SK-N-SH (cell line): Measurements from ENCODE around the gene P2RX5. TPM values are rescaled to one million over a fixed set of nuclear protein-coding genes. Genes with fewer than 3 reads are reported as not detected.
"Not testable (repeated sequence)": the region's sequence is repeated elsewhere in the genome, so short reads cannot be mapped to it uniquely, and the experiment has no call there.

Source experiments
- CTCF ChIA-PET: fragments of 300-600, 350-600 bp; formaldehyde crosslinking; extraction: SDS; loops from one replicate; lab custom pipeline; 2021; lab: Yijun Ruan, JAX
- POLR2A ChIA-PET: fragments of 350-600 bp; sonication (Branson Sonifier 250); formaldehyde crosslinking; extraction: SDS; loops from one replicate; lab custom pipeline; 2020; ENCODE audit warnings: antibody characterized with exemption, inconsistent platforms; lab: Yijun Ruan, JAX
- DNase-seq: peaks from one replicate; pipeline ENCODE4 v3.0.0; 2012
- H2AFZ ChIP-seq: fragments of 200-600 bp; sonication (generic); 2 replicates; pipeline ENCODE4 v1.8.1; 2016; ENCODE audit warnings: antibody characterized with exemption, mild to moderate bottlenecking, low read depth
- H3F3A ChIP-seq: fragments of 200-600 bp; sonication (generic); replicated peaks from 2 replicates; pipeline ENCODE3; 2016; ENCODE audit warnings: antibody characterized with exemption, mild to moderate bottlenecking; ENCODE audit not compliant: insufficient read depth
- H3K27ac ChIP-seq, 2 experiments: fragments of 200-500 bp in 1 of 2; fragments of 200-600 bp in 1 of 2; sonication (Bioruptor generic) in 1 of 2; sonication (generic), shearing (Covaris generic) in 1 of 2; 2 replicates each; pipeline versions ENCODE4 v1.5.1 to v1.6.1; 2014 to 2016; ENCODE audit warnings: low read depth in 2 of 2, inconsistent platforms in 1 of 2, low read length in 1 of 2, mild to moderate bottlenecking in 1 of 2, mixed read lengths in 1 of 2
- H3K27me3 ChIP-seq: fragments of 200-600 bp; sonication (generic), shearing (Covaris generic); 2 replicates; pipeline ENCODE4 v1.6.1; 2016; ENCODE audit warnings: mixed run types; ENCODE audit not compliant: insufficient read depth
- H3K36me3 ChIP-seq, 2 experiments: fragments of 200-500 bp in 1 of 2; fragments of 200-600 bp in 1 of 2; sonication (Bioruptor generic) in 1 of 2; sonication (generic) in 1 of 2; replicated peaks in 1 of 2; 2 replicates each; pipeline versions ENCODE3 to v1.5.1; 2014 to 2016; ENCODE audit warnings: low read length in 1 of 2, mild to moderate bottlenecking in 1 of 2; ENCODE audit not compliant: insufficient read depth in 2 of 2, control insufficient read depth in 1 of 2
- H3K4me1 ChIP-seq, 2 experiments: fragments of 200-500 bp in 1 of 2; fragments of 200-600 bp in 1 of 2; sonication (Bioruptor generic) in 1 of 2; sonication (generic), shearing (Covaris generic) in 1 of 2; 2 replicates each; pipeline versions ENCODE4 v1.5.1 to v1.6.1; 2014 to 2016; ENCODE audit warnings: low read depth in 1 of 2, low read length in 1 of 2, mixed run types in 1 of 2; ENCODE audit not compliant: insufficient read depth in 2 of 2, control insufficient read depth in 1 of 2
- H3K4me2 ChIP-seq: fragments of 200-600 bp; sonication (generic), shearing (Covaris generic); 2 replicates; pipeline ENCODE4 v1.6.1; 2017; ENCODE audit warnings: mixed run types
- H3K4me3 ChIP-seq, 2 experiments: fragments of 200-500 bp in 1 of 2; fragments of 200-600 bp in 1 of 2; sonication (Bioruptor generic) in 1 of 2; sonication (generic), shearing (Covaris generic) in 1 of 2; 2 replicates each; pipeline versions ENCODE4 v1.5.1 to v1.8.1; 2014 to 2016; ENCODE audit warnings: low read depth in 2 of 2, inconsistent platforms in 1 of 2, low read length in 1 of 2, mild to moderate bottlenecking in 1 of 2, mixed read lengths in 1 of 2, moderate library complexity in 1 of 2
- H3K79me2 ChIP-seq: fragments of 200-600 bp; sonication (generic); 2 replicates; pipeline ENCODE4 v1.8.1; 2017; ENCODE audit warnings: mild to moderate bottlenecking; ENCODE audit not compliant: insufficient read depth
- H3K9ac ChIP-seq: fragments of 200-600 bp; sonication (generic); 2 replicates; pipeline ENCODE4 v1.6.1; 2017; ENCODE audit warnings: mixed run types
- H3K9me2 ChIP-seq: fragments of 200-600 bp; sonication (generic); 2 replicates; pipeline ENCODE4 v1.6.1; 2017; ENCODE audit warnings: mixed run types
- H3K9me3 ChIP-seq: fragments of 200-600 bp; sonication (generic); 2 replicates; pipeline ENCODE4 v1.6.1; 2017; ENCODE audit warnings: mixed run types, mild to moderate bottlenecking, moderate library complexity
- H4K20me1 ChIP-seq: fragments of 200-600 bp; sonication (generic); 2 replicates; pipeline ENCODE4 v1.6.1; 2017; ENCODE audit warnings: mild to moderate bottlenecking, mixed run types; ENCODE audit not compliant: insufficient read depth
- CHD2 ChIP-seq: fragments of 150-350 bp; IDR thresholded peaks from 2 replicates; pipeline ENCODE4 v1.6.1; 2018; ENCODE audit warnings: low read length; ENCODE audit not compliant: partially characterized antibody
- EP300 ChIP-seq, 2 experiments: IDR thresholded peaks; 2 replicates each; pipeline versions ENCODE4 v1.4.0 to v1.6.1; 2012; ENCODE audit warnings: borderline replicate concordance in 1 of 2, low read depth in 1 of 2, low read length in 1 of 2
- FOXJ3 ChIP-seq: sonication (generic); formaldehyde crosslinking; IDR thresholded peaks from 2 replicates; pipeline ENCODE4 v1.5.1; 2020; ENCODE audit warnings: mild to moderate bottlenecking, missing genetic modification reagents
- FOXM1 ChIP-seq: IDR thresholded peaks from 2 replicates; pipeline ENCODE4 v1.4.0; 2012; ENCODE audit warnings: low read depth, mild to moderate bottlenecking
- GATA2 ChIP-seq: sonication (generic); formaldehyde crosslinking; IDR thresholded peaks from 2 replicates; pipeline ENCODE4 v1.5.0; 2020; ENCODE audit warnings: mild to moderate bottlenecking, missing genetic modification reagents
- NFIC ChIP-seq: IDR thresholded peaks from 2 replicates; pipeline ENCODE4 v1.4.0; 2012; ENCODE audit warnings: borderline replicate concordance
- RFX5 ChIP-seq: IDR thresholded peaks from 2 replicates; pipeline ENCODE4 v1.6.1; 2012; ENCODE audit warnings: mild to moderate bottlenecking, improper control_type of control experiment, low read length
- WGBS: methylation state at CpG from one replicate; pipeline ENCODE4 v1.1.6; 2017; ENCODE audit warnings: low lambda C conversion rate; 5-methylcytosine and 5-hydroxymethylcytosine counted together
- polyA plus RNA-seq, 3 experiments: library from polyadenylated mRNA; depleted of rRNA; stranded (reverse); fragments of >200 nt; gene quantifications; 2 replicates each; pipeline ENCODE4 v1.2.3, GENCODE V29; 2012

The P2RX5 gene
- polyA plus RNA-seq, 1 of the 3 experiments (the other 2 are of a cell fraction), result 0.97 TPM

DNA sequence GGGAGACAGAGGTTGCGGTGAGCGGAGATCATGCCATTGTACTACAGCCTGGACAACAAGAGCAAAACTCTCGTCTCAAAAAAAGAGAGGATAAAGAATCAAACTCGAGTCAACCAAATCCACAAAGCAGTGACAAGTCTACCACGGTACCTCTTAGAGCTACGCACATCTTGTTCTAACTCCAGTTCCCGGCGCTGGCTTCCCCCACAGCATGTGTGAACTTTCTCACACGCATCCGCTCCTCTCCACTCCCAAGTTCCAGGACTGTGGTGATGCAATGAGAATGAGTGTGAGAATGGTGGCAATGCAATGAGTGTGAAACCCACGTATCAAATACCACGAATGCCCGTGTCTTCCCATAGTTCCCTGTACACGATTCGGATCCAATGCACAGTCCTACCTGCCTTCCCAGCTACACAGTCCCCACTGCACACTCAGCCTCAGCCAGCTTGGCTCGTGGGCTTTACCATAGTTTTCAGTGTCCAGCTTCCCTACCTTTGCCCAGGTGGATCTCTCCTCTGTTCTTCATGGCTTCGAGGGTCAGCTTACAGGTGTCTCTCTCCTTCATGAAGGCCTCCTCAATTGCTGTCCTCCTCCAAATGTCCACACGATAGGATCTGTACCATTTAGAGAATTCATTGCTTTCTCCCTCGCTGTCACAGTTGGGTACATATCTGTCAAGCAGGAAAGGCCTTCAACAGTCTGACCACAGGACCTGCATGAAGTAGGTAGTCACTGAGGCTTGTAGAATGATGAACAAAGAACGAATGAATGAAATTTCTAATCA, 9.2 kb upstream of the P2RX5 start:
- Histone ChIP-seq H3K4me3 (no peak overlapping the region), H3K9me2 (no peaks in the 10 kb centered on the region), H3K4me1 (no peaks in the 10 kb centered on the region), H3K9ac (no peak overlapping the region), H3K4me2 (no peak overlapping the region), H3K79me2 (no peaks in the 10 kb centered on the region), H3F3A (no peaks in the 10 kb centered on the region), H2AFZ (no peak overlapping the region), H3K9me3 (no peaks in the 10 kb centered on the region), H3K27ac (no peak overlapping the region), H3K36me3 (no peaks in the 10 kb centered on the region), H3K27me3 (no peaks in the 10 kb centered on the region), H4K20me1 (no peaks in the 10 kb centered on the region)
- POLR2A ChIA-PET, result no interaction called here
- TF ChIP-seq EP300 (IDR thresholded peaks at IDR 0.05; ENCODE audit: borderline replicate concordance in 1 of 2, low read depth in 1 of 2, low read length in 1 of 2) (no peak), FOXM1 (no peak), GATA2 (CRISPR knock-in tag) (no peak), RFX5 (no peak), NFIC (no peak), FOXJ3 (CRISPR knock-in tag) (no peak)
- 72% methylated on average over 20 of the region's 20 CpGs for WGBS
- CTCF ChIA-PET, result no interaction called here
- no peak for DNase-seq

DNA sequence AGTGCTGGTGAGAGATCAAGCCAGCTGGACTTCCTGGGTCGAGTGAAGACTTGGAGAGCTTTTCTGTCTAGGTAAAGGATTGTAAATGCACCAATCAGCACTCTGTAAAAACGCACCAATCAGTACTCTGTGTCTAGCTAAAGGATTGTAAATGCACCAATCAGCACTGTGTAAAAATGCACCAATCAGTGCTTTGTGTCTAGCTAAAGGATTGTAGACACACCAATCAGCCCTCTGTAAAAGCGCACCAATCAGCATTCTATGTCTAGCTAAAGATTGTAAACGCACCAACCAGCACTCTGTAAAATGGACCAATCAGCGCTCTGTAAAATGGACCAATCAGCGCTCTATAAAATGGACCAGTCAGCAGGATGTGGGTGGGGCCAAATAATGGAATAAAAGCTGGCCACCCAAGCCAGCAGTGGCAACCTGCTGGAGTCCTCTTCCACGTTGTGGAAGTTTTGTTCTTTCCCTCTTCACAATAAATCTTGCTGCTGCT, 6.1 kb upstream of the P2RX5 start:
- CTCF ChIA-PET, result interaction anchor here (1.4 kb wide), 1 partner anchor 36 kb away, joined by 4 read pairs; no protein-coding TSS in a partner anchor

DNA sequence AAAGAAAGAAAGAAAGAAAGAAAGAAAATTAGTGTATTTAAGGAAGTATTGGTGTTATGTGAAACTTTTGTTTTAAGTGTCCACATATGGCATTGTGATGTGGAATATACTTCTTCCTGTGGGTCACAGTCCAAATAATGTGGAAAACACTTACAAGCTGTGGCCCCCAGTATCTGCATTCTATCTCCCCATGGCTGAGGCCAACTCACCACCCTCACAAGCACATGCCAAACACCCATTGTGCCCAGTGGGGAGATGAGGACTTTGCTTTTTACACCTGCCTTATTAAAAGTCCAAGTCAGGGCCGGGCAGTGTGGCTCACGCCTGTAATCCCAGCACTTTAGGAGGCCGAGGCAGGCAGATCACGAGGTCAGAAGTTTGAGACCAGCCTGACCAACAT, 4.0 kb upstream of the P2RX5 start:
- H3K4me3 ChIP-seq, result no peak overlapping the region
- DNase-seq, result no peak
- H3K9me2 ChIP-seq, result no peaks in the 10 kb centered on the region
- POLR2A ChIA-PET, result no interaction called here
- no peak overlapping the region for H2AFZ ChIP-seq
- H4K20me1 ChIP-seq, result no peaks in the 10 kb centered on the region
- CTCF ChIA-PET, result no interaction called here
- no peaks in the 10 kb centered on the region for H3K9me3 ChIP-seq
- H3K9ac ChIP-seq, result no peak overlapping the region
- peaks cover 0 to 9% of the 10 kb centered on the region in 2 experiments; a peak in 1 of 4 replicates for H3K4me1 ChIP-seq
- H3K79me2 ChIP-seq, result no peaks in the 10 kb centered on the region
- H3K27ac ChIP-seq, result no peak overlapping the region
- no peak for TF ChIP-seq CHD2
- TF ChIP-seq, all 33 proteins: peak for 0
- no peaks in the 10 kb centered on the region for H3K36me3 ChIP-seq
- no peaks in the 10 kb centered on the region for H3F3A ChIP-seq
- WGBS, result 73% methylated on average over 4 of the region's 4 CpGs
- H3K27me3 ChIP-seq, result no peaks in the 10 kb centered on the region
- H3K4me2 ChIP-seq, result no peak overlapping the region

More for the DNA sequence above, 6.1 kb upstream of the P2RX5 start:
- H3K4me3 ChIP-seq, H2AFZ ChIP-seq, H3K27ac ChIP-seq, H3F3A ChIP-seq, H3K9me2 ChIP-seq, H3K9me3 ChIP-seq, H3K9ac ChIP-seq, H3K79me2 ChIP-seq, DNase-seq, H3K4me1 ChIP-seq, H4K20me1 ChIP-seq, H3K36me3 ChIP-seq, H3K4me2 ChIP-seq, POLR2A ChIA-PET, H3K27me3 ChIP-seq: not testable (repeated sequence)
- 60% methylated on average over 5 of the region's 7 CpGs for WGBS
